Measurements from ENCODE around the gene FZD10.

The FZD10 gene

GRCh38 chr12:130127532-130127911, 34.7 kb upstream of the FZD10 start:
- no peak overlapping the region for H3K4me2 ChIP-seq (ENCODE audit: low read length)
- H3K9me3 ChIP-seq (ENCODE audit: low read length), result no peaks in the 10 kb centered on the region
- no peaks in the 10 kb centered on the region for H3K9me2 ChIP-seq (ENCODE audit: low read depth, low read length)
- H3K27me3 ChIP-seq (ENCODE audit: insufficient read depth, low read length), result no peaks in the 10 kb centered on the region; the same call in 1 of the 2 replicates
- no peaks in the 10 kb centered on the region for H3K79me2 ChIP-seq (ENCODE audit: insufficient read depth, low read length)
- H4K20me1 ChIP-seq (ENCODE audit: insufficient read depth, low read length), result no peaks in the 10 kb centered on the region
- TF ChIP-seq CTCF (IDR thresholded peaks at IDR 0.05; ENCODE audit: low read length), result no peak
- TF ChIP-seq EZH2 (IDR thresholded peaks at IDR 0.05; ENCODE audit: borderline replicate concordance, low read length), result no peak
- H2AFZ ChIP-seq (ENCODE audit: low read length), result no peak overlapping the region
- H3K27ac ChIP-seq (ENCODE audit: low read depth, low read length, poor library complexity, severe bottlenecking), result no peak overlapping the region
- H3K36me3 ChIP-seq (ENCODE audit: insufficient read depth, low read length), result no peaks in the 10 kb centered on the region
- H3K4me1 ChIP-seq (ENCODE audit: insufficient read depth, low read length, severe bottlenecking), result no peaks in the 10 kb centered on the region
- no peak overlapping the region for H3K4me3 ChIP-seq (ENCODE audit: low read depth, low read length, poor library complexity, severe bottlenecking)
- no peaks in the 10 kb centered on the region for H3F3A ChIP-seq (ENCODE audit: insufficient read depth, low read length)
- no peak overlapping the region for H3K9ac ChIP-seq (ENCODE audit: low read length)

- TF ChIP-seq CTCF (IDR thresholded peaks at IDR 0.05; ENCODE audit: low read length) (no peak), EZH2 (IDR thresholded peaks at IDR 0.05; ENCODE audit: borderline replicate concordance, low read length) (no peak)
- Histone ChIP-seq H3F3A (ENCODE audit: insufficient read depth, low read length) (no peaks in the 10 kb centered on the region), H3K27me3 (ENCODE audit: insufficient read depth, low read length) (no peaks in the 10 kb centered on the region; the same call in 1 of the 2 replicates), H3K9me2 (ENCODE audit: low read depth, low read length) (no peaks in the 10 kb centered on the region), H3K4me3 (ENCODE audit: low read depth, low read length, poor library complexity, severe bottlenecking) (no peak overlapping the region), H3K4me2 (ENCODE audit: low read length) (no peak overlapping the region), H3K9me3 (ENCODE audit: low read length) (no peaks in the 10 kb centered on the region), H3K36me3 (ENCODE audit: insufficient read depth, low read length) (no peaks in the 10 kb centered on the region), H3K9ac (ENCODE audit: low read length) (no peak overlapping the region), H3K27ac (ENCODE audit: low read depth, low read length, poor library complexity, severe bottlenecking) (no peak overlapping the region), H3K4me1 (ENCODE audit: insufficient read depth, low read length, severe bottlenecking) (no peaks in the 10 kb centered on the region), H4K20me1 (ENCODE audit: insufficient read depth, low read length) (no peaks in the 10 kb centered on the region), H3K79me2 (ENCODE audit: insufficient read depth, low read length) (no peaks in the 10 kb centered on the region), H2AFZ (ENCODE audit: low read length) (no peak overlapping the region)
Observed at GRCh38 chr12:130127912-130128789, 34.1 kb upstream of the FZD10 start.

- H3K9me2 ChIP-seq (ENCODE audit: low read depth, low read length), result no peaks in the 10 kb centered on the region
Observed at GRCh38 chr12:130128790-130129735, 33.2 kb upstream of the FZD10 start.

More at GRCh38 chr12:130128790-130129735, 33.2 kb upstream of the FZD10 start:
- Histone ChIP-seq H3K9me3 (ENCODE audit: low read length) (no peaks in the 10 kb centered on the region), H3K27ac (ENCODE audit: low read depth, low read length, poor library complexity, severe bottlenecking) (no peak overlapping the region), H4K20me1 (ENCODE audit: insufficient read depth, low read length) (no peaks in the 10 kb centered on the region), H3K79me2 (ENCODE audit: insufficient read depth, low read length) (no peaks in the 10 kb centered on the region), H3K36me3 (ENCODE audit: insufficient read depth, low read length) (no peaks in the 10 kb centered on the region), H3K27me3 (ENCODE audit: insufficient read depth, low read length) (no peaks in the 10 kb centered on the region; the same call in 1 of the 2 replicates), H2AFZ (ENCODE audit: low read length) (no peak overlapping the region), H3F3A (ENCODE audit: insufficient read depth, low read length) (no peaks in the 10 kb centered on the region), H3K9ac (ENCODE audit: low read length) (no peak overlapping the region), H3K4me1 (ENCODE audit: insufficient read depth, low read length, severe bottlenecking) (no peaks in the 10 kb centered on the region), H3K4me3 (ENCODE audit: low read depth, low read length, poor library complexity, severe bottlenecking) (no peak overlapping the region), H3K4me2 (ENCODE audit: low read length) (no peak overlapping the region)
- TF ChIP-seq EZH2 (IDR thresholded peaks at IDR 0.05; ENCODE audit: borderline replicate concordance, low read length) (no peak), CTCF (IDR thresholded peaks at IDR 0.05; ENCODE audit: low read length) (no peak)

Measured in OCI-LY1 (cell line).